ENCODE measurements around the gene CARS1.

- TF ChIP-seq TAF1 (IDR thresholded peaks at IDR 0.05; ENCODE audit: borderline replicate concordance, insufficient read depth, low read length), result no peak
- no peak for TF ChIP-seq POLR2AphosphoS5 (IDR thresholded peaks at IDR 0.05; ENCODE audit: low read depth, low read length)
- TF ChIP-seq, protein P1, sequence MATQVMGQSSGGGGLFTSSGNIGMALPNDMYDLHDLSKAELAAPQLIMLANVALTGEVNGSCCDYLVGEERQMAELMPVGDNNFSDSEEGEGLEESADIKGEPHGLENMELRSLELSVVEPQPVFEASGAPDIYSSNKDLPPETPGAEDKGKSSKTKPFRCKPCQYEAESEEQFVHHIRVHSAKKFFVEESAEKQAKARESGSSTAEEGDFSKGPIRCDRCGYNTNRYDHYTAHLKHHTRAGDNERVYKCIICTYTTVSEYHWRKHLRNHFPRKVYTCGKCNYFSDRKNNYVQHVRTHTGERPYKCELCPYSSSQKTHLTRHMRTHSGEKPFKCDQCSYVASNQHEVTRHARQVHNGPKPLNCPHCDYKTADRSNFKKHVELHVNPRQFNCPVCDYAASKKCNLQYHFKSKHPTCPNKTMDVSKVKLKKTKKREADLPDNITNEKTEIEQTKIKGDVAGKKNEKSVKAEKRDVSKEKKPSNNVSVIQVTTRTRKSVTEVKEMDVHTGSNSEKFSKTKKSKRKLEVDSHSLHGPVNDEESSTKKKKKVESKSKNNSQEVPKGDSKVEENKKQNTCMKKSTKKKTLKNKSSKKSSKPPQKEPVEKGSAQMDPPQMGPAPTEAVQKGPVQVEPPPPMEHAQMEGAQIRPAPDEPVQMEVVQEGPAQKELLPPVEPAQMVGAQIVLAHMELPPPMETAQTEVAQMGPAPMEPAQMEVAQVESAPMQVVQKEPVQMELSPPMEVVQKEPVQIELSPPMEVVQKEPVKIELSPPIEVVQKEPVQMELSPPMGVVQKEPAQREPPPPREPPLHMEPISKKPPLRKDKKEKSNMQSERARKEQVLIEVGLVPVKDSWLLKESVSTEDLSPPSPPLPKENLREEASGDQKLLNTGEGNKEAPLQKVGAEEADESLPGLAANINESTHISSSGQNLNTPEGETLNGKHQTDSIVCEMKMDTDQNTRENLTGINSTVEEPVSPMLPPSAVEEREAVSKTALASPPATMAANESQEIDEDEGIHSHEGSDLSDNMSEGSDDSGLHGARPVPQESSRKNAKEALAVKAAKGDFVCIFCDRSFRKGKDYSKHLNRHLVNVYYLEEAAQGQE (IDR thresholded peaks at IDR 0.05; ENCODE audit: insufficient read depth in 1 of 2, low read depth in 2 of 2, low read length in 2 of 2), result no peak
- no peak for TF ChIP-seq FOXP2 (optimal IDR thresholded peaks at IDR 0.05; ENCODE audit: borderline replicate concordance, extremely low read depth, extremely low read length, insufficient read depth)
- TF ChIP-seq SIN3A (IDR thresholded peaks at IDR 0.05; ENCODE audit: borderline replicate concordance, insufficient read depth, low read length), result no peak
Observed at GRCh38 chr11:3046641-3047040, 10.6 kb downstream of the CARS1 start.
